HG03520 (cell line): Measurements from ENCODE around the gene ORC2.
"Not testable (repeated sequence)": the region's sequence is repeated elsewhere in the genome, so short reads cannot be mapped to it uniquely, and the experiment has no call there.

Source experiments
- ATAC-seq: cut with Tn5 transposase; IDR thresholded peaks from one replicate; pipeline ENCODE4 v1.9.1; 2021; ENCODE audit warnings: mild to moderate bottlenecking, moderate library complexity; ENCODE audit not compliant: unreplicated experiment

Gene ORC2

DNA sequence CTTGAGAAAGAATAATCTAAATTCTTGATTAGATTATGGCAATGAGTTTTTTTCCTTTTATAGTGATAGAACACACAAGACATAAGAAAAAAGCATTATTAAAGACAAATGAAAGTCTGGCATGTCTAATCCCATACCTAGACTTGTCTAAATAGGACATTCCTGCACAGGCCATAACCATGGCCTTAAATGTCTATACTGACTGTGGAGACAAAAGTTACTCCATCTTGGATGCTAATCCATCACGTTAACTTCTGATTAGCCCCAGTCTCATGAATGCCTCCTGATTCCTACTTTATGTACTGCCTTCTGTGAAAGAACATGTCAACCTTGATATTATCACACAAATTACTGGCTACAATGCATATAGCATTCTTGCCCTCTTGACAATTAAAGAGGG, 23.6 kb downstream of the ORC2 start:
- no peak for ATAC-seq

DNA sequence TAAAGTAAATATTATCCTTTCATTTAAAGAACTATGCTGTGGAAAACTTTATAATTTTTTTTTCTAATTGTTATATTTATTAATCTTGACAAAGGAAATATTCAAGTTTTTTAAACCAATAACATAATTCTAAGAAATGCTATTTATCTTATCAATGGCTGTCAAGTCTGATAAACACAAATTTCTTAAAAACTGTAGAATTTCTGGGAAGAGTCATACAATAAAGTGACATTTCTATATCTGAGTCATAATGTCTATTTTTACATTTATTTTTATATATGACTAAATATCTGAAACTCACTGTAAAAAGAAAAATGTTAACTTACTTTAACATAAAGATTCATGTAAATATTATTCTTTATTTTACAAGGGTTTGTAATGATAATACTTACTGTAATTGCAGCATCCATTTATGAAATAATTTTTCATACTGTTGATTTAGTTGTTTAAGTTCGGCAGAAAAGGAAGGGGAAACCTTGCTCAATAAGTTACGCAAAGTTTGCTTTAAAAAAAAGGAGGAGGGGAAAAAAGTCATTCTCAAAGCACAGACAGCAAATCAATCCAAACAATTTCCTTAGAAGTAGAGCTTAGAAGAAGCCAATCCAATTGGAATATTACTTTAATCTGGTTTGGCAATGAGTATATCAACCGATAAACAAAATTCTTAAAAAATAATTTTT, 32.4 kb downstream of the ORC2 start:
- ATAC-seq: no peak

DNA sequence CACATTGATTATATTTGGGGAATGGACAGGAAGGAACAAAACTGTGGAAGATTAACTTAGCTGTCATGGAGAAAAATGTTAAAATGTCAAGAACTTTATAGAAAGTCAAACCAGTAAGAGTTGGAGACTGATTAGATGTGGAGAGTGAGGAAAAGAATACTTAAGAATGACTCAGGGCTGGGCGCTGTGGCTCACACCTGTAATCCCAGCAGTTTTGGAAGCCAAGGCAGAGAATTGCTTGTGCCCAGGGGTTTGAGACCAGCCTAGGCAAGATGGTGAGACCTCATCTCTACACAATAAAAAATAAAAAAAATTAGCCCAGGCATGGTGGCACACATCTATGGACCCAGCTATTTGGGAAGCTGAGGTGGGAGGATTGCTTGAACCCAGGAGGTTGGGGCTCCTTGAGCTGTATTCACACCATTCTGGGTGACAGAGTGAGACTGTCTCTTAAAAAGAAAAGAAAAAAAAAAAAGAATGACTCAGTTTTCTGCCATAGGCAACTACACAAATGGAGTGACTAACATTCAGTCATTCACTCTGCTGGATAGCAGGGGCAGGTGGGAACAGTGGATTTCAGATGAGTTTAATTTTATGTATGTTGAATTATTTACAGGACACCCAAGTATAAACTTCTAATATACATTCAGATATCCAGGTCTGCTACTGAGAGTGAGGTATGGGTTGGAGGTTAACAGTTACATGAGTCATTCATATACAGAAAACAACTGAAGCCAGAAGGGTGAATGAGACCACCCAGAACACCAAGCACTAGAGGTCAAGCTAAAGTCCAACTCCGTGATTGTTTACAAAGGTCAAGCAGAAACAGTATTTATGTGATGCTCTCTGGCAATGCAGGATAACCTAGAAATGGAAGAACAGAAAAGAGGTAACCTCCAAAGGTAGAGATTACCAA, 33.9 kb downstream of the ORC2 start:
- ATAC-seq: no peak

DNA sequence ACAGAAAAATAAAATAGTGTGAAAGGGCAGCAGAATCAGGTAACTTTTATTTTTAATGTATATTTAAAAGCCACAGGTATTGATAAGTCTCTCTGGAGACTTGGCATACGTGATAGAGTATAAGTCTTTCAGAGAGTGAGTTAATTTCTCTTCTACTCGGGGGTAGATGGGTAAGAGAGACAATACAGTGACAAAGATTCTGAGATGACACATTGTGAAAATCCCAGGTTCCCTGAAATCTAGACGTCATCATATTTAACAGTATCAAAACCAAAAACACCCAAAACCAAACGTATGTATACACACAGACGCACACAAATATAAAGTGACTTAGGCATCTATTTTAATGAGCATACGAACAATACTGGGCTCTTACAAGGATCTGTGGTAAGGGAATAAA, 41.0 kb downstream of the ORC2 start:
- ATAC-seq: no peak

DNA sequence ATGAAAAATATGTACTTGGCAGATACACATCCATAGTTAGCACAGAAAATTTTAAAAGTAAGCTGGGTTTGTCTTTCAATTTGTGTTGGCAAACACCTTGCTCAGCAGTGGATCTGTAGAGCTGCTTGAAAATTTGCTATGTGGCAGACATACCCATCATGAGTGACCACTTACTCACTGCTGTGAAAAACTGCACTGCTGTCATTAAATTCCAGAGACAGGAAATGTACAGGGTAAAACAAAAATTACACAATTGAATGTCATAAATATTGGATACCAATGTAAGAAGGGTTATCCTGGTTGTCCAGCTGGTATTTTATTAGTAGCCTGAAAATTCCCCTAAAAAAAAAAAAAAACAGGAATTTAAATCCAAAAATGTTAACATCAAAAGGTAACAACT, 49.8 kb downstream of the ORC2 start:
- ATAC-seq: no peak

DNA sequence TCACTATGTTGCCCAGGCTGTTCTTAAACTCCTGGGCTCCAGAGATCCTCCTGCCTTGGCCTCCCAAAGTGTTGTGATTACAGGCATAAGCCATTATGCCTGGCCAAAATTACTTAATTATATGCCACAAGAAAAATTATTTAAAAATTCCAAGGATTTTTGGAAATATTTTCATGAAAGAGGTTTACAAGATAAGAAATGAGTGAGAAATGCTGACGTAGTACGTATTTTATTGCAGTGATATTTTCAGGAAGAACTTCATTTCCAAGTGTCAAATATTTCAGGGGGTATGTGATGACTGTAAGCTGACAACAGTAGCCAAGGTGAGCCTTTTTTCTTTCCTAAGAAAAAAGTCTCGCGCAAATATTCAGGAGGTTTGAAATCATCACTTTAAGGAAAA, 53.5 kb downstream of the ORC2 start:
- ATAC-seq: no peak

DNA sequence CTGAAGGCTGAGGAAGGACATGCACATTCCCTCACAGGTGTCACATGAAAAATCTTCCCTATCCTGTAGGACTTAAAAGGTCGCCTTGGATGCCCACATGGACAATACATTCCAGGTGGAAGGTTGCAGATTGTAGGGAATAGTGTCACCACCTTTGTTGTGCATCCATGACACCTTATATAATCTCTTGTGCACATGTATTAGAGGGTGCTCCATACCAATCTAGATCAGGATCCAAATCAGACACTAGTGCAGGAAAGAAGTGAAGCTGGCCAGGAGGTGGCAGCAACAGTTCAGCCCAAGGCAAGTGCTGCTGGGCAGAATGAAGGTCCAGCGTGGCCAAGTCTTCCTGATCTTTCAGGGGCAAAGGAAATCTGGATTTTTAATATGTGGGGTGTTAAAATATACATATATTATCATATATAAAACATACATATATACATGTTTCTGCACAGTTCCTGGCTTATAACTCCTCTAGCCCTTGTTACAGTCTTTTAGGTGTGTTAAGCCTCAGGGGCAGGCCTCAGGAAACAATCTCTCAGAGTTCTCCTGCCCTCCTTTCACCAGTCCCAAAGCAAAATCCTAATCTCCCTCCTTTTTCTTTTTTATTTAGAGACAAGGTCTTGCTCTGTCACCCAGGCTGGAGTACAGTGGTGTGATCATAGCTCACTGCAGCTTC, 57.7 kb downstream of the ORC2 start:
- no peak for ATAC-seq

DNA sequence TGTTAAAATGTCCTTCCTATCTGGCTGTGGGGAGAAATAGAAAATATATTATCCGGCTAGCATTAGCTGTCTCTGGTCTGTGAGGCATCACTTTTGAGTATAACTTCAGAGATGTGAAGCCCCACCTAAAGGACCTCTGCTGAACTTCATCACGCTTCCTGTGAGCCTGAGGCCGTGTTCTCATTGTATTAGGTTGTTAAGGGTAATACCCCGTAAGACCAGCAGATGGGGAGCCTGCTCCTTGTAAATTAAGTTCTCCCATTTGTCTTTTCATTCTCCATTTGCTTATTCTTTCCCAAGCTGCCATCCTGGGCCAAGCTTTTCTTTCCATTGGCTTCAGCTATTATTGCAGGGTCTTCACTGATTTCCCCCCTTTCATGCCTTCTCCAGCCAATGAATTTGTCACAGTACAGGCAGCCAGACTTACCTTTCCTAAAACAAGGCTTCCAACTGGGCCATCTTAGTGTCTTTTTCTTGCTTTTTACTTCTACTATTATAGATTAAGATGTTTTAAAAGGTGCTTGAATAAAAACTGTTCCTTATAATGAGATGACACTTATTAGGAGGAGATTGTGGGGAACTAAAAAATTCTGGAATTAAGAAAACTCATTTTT, 61.9 kb downstream of the ORC2 start:
- ATAC-seq: peak; percentile 97

DNA sequence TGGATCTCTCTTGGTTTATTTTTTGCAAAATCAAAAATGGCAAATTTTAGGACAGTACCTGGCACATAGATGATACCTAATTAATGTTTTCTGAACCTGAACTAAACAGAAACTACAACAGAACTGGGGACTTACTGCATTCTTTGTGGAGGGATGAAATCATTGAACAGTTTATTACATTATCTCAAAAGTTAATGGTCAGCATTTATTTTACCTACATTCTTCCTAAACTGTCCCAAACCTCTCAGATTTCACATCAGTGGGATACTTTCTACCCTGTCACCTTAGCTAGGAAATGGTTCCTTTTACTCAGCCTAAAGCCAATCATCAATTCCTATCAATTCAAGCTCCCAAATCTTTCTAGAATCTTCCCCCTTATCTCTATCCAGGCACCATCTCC, 64.0 kb downstream of the ORC2 start:
- ATAC-seq: no peak

DNA sequence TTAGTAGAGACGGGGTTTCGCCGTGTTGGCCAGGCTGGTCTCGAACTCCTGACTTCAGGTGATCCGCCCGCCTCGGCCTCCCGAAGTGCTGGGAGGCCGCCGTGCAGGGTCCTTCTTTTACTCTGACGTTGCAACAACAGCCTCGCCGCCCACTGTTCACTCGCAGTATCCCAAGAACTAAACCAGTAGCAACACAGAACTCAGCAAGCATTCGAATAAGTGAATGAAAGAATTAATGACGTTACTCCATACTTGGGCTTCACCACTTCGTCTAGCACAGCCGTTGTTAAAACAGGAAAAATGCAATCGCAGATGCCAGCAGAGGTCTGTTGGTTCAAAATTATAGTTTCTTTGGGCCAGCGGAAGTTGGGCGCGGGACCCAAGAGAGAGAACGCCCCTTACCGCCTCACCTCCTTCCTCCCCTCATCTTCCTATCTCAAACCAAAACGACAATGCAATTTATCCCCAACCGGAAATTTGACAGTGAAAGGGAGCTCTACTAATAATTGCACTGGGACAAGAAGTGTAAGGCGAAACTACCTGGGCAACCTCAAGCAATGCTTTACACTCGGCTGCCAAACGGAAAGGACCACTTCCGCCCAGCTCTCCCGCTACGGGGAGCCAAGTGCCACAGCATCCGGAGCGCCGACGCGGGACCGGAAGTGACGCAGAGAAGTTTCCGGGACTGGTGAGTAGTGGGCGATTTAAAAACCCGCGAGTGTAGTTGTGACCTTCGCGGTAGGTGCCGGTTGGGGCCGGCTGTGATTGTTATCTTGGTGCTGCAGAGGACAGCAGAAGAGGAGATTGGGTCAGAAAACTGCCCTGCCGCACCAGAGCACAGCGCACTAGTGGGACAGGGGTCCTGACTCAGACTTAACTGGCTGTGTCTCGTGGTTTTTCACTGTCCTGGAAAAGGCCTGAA, 74.5 kb downstream of the ORC2 start, which contains the start of the genes NIF3L1 and PPIL3:
Gene NIF3L1, plus strand, starts transcription at position 668 of the 922 bp plus-strand sequence. CDS start 2,573 bp downstream, outside the sequence.
Gene PPIL3, minus strand, starts transcription at position 374 of the 922 bp plus-strand sequence. CDS start 1,462 bp downstream, outside the sequence.
- ATAC-seq: peak; percentile 78

DNA sequence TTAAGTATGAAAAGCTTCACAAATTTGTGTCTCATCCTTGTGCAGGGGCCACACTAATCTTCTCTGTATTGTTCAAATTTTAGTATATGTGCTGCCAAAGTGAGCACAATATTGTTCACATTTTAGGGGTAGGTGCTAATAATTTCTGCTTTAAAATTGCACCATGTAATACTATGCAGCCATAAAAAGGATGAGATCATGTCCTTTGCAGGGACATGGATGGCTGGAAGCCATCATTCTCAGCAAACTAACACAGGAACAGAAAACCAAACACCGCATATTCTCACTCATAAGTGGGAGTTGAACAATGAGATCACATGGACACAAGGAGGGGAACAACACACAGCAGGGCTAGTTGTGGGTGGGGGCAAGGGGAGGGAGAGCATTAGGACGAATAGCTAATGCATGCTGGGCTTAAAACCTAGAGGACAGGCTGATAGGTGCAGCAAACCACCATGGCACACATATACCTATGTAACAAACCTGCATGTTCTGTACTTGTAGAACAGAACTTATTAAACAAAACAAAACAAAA, 81.7 kb downstream of the ORC2 start:
- not testable (repeated sequence) for ATAC-seq

DNA sequence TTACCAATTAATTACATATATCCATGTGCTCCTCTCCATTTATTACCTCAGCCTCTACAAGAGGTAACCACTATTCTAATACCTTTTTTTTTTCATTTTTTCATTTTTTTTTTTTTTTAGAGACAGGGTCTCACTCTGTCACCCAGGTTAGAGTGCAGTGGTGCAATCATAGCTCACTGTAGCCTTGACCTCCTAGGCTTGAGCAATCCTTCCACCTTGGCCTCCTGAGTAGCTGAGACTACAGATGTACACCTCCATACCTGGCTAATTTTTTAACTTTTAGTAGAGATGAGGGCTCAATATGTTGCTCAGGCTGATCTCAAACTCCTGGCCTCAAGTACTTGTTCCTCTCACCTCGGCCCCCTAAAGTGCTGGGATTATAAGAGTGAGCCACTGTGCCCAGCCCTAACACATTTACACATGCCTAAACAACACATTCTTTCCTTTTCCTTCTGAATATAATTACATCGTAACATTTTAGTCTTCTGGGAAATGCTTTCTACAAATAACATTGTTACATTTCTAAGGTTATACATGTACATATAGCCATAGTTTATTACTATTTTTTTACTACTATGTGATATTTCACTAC, 85.1 kb downstream of the ORC2 start:
- no peak for ATAC-seq

DNA sequence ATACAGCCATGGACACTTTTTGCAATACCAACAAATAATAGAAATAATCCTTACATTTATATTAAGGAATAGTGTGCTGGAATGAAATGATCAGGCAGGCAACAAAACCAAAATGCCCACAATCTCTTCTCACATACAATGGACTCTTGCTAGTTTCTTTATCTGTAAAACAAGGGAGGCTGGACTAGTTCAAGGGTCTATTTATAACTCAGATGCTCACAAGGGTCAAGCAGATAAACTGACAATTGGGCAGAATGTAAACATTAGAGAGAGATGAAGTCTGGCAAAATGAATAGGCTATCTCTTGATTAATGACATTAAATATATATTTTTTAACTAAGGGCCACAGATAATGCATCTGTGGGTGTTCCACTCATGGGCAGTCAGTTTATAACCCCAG, 86.0 kb downstream of the ORC2 start:
- no peak for ATAC-seq

DNA sequence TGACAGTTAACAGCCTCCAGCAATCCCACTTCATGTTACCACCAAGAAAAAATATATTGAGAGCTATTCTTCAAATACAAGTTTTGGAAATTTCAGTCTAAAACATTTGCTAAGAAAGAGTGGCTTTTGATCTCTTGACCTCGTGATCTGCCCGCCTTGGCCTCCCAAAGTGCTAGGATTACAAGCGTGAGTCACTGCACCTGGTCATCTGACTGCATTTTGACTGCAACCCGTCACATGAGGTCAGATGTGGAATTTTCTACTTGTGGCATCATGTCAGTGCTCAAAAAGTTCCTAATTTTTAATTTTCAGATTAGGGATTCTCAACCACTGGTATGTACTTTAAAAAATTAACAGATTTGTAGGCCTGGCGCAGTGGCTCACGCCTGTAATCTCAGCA, 89.9 kb downstream of the ORC2 start:
- ATAC-seq: no peak

DNA sequence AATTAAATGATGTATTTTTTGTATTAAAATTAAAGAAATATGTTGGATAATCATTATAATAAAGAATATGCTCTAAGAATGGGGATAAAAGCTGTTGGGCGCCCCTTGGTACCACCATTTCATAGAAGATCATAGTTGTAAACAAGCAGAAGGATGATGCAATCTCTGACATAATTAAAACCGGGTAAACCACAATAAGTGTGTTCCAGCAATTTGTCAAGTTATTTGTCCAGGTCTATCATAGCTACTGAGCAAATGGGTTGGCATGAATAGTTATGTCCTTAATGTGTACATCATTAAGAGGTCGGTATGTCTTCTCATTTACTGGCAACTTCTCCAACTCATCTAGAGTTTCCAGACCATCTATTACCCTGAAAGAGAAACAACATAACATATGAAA, 92.3 kb downstream of the ORC2 start:
- ATAC-seq: no peak

DNA sequence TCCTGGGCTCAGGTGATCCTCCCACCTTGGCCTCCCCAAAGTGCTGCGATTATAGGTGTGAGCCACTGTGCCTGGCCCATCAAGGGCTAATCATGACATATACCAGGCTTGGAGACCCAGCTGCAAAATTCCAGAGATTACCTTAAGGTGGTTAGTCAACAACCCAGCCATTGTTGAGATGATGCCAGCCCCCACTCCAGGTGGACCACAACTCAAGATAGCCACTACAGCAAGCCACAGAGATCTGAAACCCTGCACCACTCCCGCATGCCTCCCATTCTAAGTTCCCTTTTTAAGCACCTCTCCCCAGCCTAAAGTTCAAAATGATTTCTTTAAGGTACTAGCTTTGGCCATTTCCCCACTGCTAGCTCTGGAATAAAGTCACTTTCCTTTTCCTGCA, 94.4 kb downstream of the ORC2 start:
- no peak for ATAC-seq

DNA sequence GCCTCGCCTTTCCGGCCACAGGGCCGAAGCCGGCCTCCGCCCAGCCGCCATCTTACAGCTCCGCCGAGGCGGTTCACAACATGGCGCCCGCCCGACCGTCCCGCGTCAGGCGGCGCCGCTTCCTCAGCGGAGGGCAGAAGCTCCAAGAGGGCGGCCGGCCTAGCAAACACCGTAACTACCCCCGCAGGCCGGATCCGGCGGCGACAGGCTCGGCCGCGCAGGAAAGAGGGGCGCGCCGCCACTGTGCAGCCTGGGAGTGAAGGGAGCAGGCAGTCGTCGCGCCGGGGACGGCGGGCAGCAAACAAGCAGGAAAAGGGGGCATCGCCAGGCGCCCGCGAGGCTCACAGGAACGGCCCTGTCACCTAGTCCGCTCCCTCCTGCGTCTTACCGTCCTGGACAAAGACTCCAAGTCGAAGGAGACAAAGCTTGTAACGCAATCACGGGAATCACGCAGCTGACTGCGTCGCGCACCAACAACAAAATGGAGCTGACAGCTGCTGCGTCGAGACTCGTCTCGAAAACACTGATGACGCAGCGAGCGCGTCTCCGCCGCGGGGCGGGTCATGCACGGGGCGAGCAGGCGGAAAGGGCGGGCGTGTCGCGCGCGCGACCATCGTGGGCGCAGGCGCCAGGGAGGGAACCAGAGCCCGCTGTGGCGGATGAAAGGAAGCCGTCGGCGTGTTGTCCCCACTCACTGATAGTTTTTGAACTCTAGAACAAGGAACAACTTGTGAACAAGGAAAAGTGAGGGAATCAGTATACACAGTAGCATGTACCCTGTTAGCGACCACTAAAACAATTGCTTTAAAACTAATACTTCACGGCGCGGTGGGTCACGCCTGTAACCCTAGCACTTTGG, 99.1 kb downstream of the ORC2 start, which contains the start of gene CLK1:
Gene CLK1, minus strand, starts transcription at position 483 of the 859 bp plus-strand sequence. CDS start 2,796 bp downstream, outside the sequence.
- peak; percentile 80 for ATAC-seq

DNA sequence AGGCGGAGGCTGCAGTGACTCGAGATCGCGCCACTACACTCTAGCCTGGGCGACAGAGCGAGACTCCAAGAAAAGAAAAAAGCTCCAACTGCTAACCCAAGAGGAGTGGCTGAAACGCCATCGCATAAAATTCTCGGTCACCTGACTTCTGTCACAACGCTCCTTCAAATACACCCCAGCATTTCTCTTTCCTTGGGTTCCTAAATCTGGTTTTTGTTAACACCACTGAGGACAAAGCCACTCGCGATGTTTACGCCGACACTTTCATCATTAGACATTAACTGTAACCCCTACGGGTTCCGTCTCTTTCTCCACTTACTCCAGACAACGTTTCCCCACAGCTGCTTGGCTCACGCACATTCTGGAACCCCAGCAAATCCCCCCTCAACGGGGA, 99.7 kb downstream of the ORC2 start:
- peak; percentile 5 for ATAC-seq
